Endometrial microvascular endothelial cells (primary cell): Measurements from ENCODE around the gene CXCL8. TPM values are rescaled to one million over a fixed set of nuclear protein-coding genes. Genes with fewer than 3 reads are reported as not detected.
"Not testable (repeated sequence)": the region's sequence is repeated elsewhere in the genome, so short reads cannot be mapped to it uniquely, and the experiment has no call there.

Experiments used
- in situ Hi-C: cut with HindIII; loops from 2 replicates; pipeline ENCODE4 v1.10.0; 2017; ENCODE audit warnings: low sequenced_read_pairs, low pct_unique_long_range_greater_than_20kb; ENCODE audit errors: inconsistent ontology term
- total RNA-seq: library from RNA; depleted of rRNA; stranded (reverse); fragments of >200 nt; gene quantifications from one replicate; pipeline ENCODE4 v1.2.3, GENCODE V29; 2015; ENCODE audit errors: inconsistent ontology term

CXCL8 gene
- total RNA-seq: 422 TPM

- in situ Hi-C loops: no loop called here
Observed at GRCh38 chr4:73740353-73740778, at the start of gene CXCL8. Gene CXCL8 (plus strand): TSS chr4:73740569. CDS start chr4:73740659, 90 bp downstream.

- in situ Hi-C loops: not testable (repeated sequence)
Observed at GRCh38 chr4:73691201-73691600, 49.2 kb upstream of the CXCL8 start.

GRCh38 chr4:73691759-73692158 lies 48.6 kb upstream of the CXCL8 start:
- in situ Hi-C loops: no loop called here

DNA sequence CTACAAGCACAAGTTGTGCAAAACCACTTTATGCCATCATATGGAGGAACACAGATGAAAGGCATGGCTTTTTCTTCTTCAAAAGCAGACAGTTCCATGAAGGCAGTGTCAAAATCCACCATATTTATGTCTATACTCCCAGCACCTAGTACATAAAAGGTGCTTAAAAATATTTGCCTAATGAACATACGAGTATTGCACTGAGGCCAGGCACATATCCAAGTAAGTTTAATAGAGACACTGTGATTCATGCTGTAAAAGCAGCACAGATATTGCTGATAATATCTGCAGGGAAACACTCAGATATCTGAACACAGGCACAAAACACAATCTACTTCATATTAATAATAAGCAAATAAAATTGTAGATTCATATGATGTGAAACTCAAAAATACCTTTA lies 48.1 kb upstream of the CXCL8 start:
- in situ Hi-C loops: no loop called here

- in situ Hi-C loops: no loop called here
Observed at GRCh38 chr4:73692701-73693100, 47.7 kb upstream of the CXCL8 start.

- in situ Hi-C loops: no loop called here
Observed at GRCh38 chr4:73693811-73694210, 46.6 kb upstream of the CXCL8 start.

- in situ Hi-C loops: no loop called here
Observed at GRCh38 chr4:73698217-73698616, 42.2 kb upstream of the CXCL8 start.

- in situ Hi-C loops: no loop called here
Observed at GRCh38 chr4:73701116-73701515, 39.3 kb upstream of the CXCL8 start.

DNA sequence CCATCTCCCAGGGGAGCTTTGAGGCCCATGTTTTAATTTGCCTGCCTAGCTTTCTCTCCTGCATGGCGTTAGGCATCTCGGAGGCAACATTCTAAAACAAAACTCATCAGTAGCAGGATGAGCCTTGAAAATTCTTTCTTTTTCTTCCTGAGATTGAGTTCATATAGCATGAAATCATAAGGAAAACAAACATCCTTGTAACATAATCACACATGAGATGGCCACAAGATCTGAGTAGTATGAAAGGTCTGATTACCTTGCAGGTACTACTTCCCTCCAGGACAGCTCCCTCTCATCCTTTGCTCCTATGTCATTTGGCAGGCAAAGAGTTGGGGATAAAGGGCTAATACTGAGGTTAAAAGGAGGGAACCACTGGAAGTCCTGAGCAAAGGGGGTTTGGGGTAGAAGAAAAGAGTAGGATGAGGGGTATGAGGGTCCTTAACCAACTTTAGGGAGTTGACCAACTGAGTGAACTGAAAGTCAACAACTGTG lies 37.5 kb upstream of the CXCL8 start:
- in situ Hi-C loops: no loop called here

- in situ Hi-C loops: no loop called here
Observed at GRCh38 chr4:73703320-73703719, 37.0 kb upstream of the CXCL8 start.

GRCh38 chr4:73704314-73705055 lies 35.9 kb upstream of the CXCL8 start:
- in situ Hi-C loops: no loop called here

- in situ Hi-C loops: no loop called here
Observed at GRCh38 chr4:73705056-73705432, 35.3 kb upstream of the CXCL8 start.

- in situ Hi-C loops: no loop called here
Observed at GRCh38 chr4:73705721-73706120, 34.6 kb upstream of the CXCL8 start.

DNA sequence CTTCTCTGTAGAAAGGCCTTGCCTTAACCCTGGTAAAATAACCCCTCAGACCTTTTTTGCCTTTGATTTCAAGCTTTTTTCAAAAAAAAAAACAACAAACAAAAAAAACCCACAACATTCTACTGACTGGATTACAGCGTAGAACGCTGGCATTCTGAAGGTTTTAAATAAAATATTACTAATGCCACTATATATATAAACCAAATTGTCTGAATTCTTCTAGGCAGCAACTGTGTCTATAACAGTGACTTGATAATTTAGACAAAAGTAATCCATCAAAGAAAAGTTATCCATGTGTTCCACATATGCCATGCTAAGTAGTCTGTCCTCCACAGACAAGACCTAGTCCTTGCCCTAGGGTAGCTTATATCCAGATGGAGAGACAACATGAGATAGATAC lies 33.6 kb upstream of the CXCL8 start:
- in situ Hi-C loops: no loop called here

DNA sequence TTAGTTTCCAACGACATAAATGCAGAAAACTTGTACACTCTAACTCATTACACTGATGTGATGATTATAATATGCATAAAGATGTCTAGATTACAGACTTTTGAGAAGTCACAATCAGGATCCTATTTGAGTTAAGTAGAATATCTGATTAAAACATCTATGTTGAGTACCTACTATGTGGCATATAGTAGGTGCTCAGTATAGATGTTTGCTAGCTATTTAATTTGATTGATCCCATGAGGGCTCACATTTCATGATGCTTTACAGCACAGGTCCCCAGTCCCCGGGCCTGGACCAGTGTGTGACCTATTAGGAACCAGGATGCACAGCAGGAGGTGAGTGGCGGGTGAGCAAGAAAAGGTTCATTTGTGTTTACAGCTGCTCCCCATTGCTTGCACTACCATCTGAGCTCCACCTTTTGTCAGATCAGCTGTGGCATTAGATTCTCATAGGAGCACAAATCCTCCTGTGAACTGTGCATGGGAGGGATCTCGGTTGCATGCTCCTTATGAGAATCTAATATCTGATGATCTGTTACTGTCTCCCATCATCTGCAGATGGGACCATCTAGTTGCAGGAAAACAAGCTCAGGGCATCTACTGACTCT lies 33.0 kb upstream of the CXCL8 start:
- in situ Hi-C loops: no loop called here

DNA sequence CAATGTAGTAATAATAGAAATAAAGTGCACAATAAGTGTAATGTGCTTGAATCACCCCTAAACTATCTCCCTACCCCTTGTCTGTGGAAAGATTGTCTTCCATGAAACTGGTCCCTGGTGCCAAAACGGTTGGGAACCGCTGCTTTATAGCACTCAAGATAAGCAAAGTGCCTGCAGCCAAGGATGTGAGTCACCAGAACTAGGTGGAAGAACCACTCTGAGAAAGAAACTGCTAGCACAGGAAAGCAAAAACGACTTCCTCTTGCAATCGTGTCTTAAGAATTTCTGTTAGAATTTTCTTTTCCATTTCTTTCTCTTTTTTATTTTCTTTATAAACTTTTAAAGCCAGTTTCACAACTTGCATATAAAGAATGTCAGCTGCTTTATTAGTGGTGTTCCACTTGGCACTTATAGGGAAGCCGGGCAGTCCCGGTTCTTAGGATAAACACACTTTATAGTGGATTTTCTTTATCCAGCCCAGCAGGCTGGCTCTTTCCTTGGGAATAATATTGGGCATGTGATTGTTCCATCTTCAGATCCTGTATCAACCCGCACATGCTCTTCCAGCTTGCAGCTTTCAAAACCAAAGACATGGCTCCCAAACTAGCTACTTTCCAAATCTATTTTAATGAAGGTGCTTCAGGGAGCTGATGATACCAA lies 32.3 kb upstream of the CXCL8 start:
- in situ Hi-C loops: no loop called here

GRCh38 chr4:73709451-73710033 lies 30.8 kb upstream of the CXCL8 start:
- in situ Hi-C loops: no loop called here

- in situ Hi-C loops: no loop called here
Observed at GRCh38 chr4:73710094-73710493, 30.3 kb upstream of the CXCL8 start.

GRCh38 chr4:73711989-73712388 lies 28.4 kb upstream of the CXCL8 start:
- in situ Hi-C loops: no loop called here

- in situ Hi-C loops: no loop called here
Observed at GRCh38 chr4:73713650-73714049, 26.7 kb upstream of the CXCL8 start.
